HCT116 (cell line): ENCODE measurements around the gene ZBTB42.

Source experiments
- EZH2 ChIP-seq: fragments of 200-600 bp; sonication (generic); IDR thresholded peaks from 2 replicates; pipeline ENCODE4 v1.6.1; 2017; ENCODE audit warnings: antibody characterized with exemption, mixed run types
- RAD21 ChIP-seq: IDR thresholded peaks from 2 replicates; pipeline ENCODE4 v1.6.1; 2012; ENCODE audit warnings: low read depth, mild to moderate bottlenecking
- ZNF274 ChIP-seq: fragments of 200-500 bp; sonication (Bioruptor generic); IDR thresholded peaks from 2 replicates; pipeline ENCODE4 v1.6.1; 2014; ENCODE audit warnings: mild to moderate bottlenecking, low read depth, low read length, inconsistent platforms
- TF ChIP-seq, protein P1 (sequence below), 3 experiments: fragments of 200-600 bp in 1 of 3; sonication (generic) in 1 of 3; IDR thresholded peaks in 2 of 3; conservative IDR thresholded peaks in 1 of 3; 2 replicates each; pipeline ENCODE4 v1.5.1; 2012 to 2017; ENCODE audit warnings: low read depth in 2 of 3, low read length in 2 of 3, antibody characterized with exemption in 1 of 3, borderline replicate concordance in 1 of 3, control low read depth in 1 of 3, mild to moderate bottlenecking in 1 of 3, mixed read lengths in 1 of 3, mixed run types in 1 of 3, moderate library complexity in 1 of 3; ENCODE audit not compliant: insufficient read depth in 1 of 3

GRCh38 chr14:104771918-104772706 is 28.8 kb upstream of the ZBTB42 start:
- TF ChIP-seq, protein P1, sequence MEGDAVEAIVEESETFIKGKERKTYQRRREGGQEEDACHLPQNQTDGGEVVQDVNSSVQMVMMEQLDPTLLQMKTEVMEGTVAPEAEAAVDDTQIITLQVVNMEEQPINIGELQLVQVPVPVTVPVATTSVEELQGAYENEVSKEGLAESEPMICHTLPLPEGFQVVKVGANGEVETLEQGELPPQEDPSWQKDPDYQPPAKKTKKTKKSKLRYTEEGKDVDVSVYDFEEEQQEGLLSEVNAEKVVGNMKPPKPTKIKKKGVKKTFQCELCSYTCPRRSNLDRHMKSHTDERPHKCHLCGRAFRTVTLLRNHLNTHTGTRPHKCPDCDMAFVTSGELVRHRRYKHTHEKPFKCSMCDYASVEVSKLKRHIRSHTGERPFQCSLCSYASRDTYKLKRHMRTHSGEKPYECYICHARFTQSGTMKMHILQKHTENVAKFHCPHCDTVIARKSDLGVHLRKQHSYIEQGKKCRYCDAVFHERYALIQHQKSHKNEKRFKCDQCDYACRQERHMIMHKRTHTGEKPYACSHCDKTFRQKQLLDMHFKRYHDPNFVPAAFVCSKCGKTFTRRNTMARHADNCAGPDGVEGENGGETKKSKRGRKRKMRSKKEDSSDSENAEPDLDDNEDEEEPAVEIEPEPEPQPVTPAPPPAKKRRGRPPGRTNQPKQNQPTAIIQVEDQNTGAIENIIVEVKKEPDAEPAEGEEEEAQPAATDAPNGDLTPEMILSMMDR (IDR thresholded peaks at IDR 0.05 in 2 of 3, conservative IDR thresholded peaks at IDR 0.05 in 1 of 3; ENCODE audit: borderline replicate concordance in 1 of 3, insufficient read depth in 1 of 3, low read depth in 2 of 3, low read length in 2 of 3), result no peak
- TF ChIP-seq RAD21, result no peak
- TF ChIP-seq EZH2, result no peak
- no peak for TF ChIP-seq ZNF274
